Endothelial cell (in vitro differentiated cells): ENCODE measurements around the gene SOCS3. TPM values are rescaled to one million over a fixed set of nuclear protein-coding genes. Genes with fewer than 3 reads are reported as not detected.
"Not testable (repeated sequence)": the region's sequence is repeated elsewhere in the genome, so short reads cannot be mapped to it uniquely, and the experiment has no call there.

Source experiments
- DNase-seq: peaks from one replicate; pipeline ENCODE4 v3.0.0; 2021; ENCODE audit warnings: low spot score
- H3K27ac Mint-ChIP-seq: one replicate; pipeline ENCODE4 v1.8.0; 2021; ENCODE audit warnings: mixed read lengths, inconsistent platforms; ENCODE audit not compliant: unreplicated experiment
- H3K27me3 Mint-ChIP-seq: one replicate; pipeline ENCODE4 v1.8.0; 2021; ENCODE audit warnings: mild to moderate bottlenecking, moderate library complexity, mixed read lengths, inconsistent platforms; ENCODE audit not compliant: unreplicated experiment
- H3K36me3 Mint-ChIP-seq: one replicate; pipeline ENCODE4 v1.8.0; 2021; ENCODE audit warnings: mild to moderate bottlenecking, low read depth, mixed read lengths, inconsistent platforms; ENCODE audit not compliant: unreplicated experiment
- H3K4me1 Mint-ChIP-seq: one replicate; pipeline ENCODE4 v1.8.0; 2021; ENCODE audit warnings: mild to moderate bottlenecking, mixed read lengths, inconsistent platforms; ENCODE audit not compliant: unreplicated experiment
- H3K4me3 Mint-ChIP-seq: one replicate; pipeline ENCODE4 v1.8.0; 2021; ENCODE audit warnings: mild to moderate bottlenecking, mixed read lengths, inconsistent platforms; ENCODE audit not compliant: unreplicated experiment
- H3K9me3 Mint-ChIP-seq: one replicate; pipeline ENCODE4 v1.8.0; 2021; ENCODE audit warnings: mixed read lengths, inconsistent platforms; ENCODE audit not compliant: unreplicated experiment
- CTCF ChIP-seq: fragments of 200-600 bp; sonication (generic); IDR thresholded peaks from one replicate; pipeline ENCODE4 v1.5.0; 2021; ENCODE audit warnings: antibody characterized with exemption; ENCODE audit not compliant: unreplicated experiment
- total RNA-seq: library from RNA; stranded (reverse); fragmentation: NEBNext Ultra II Directional; extraction: Animal tissue kit (Norgen Biotek cat#: 25700); gene quantifications from one replicate; pipeline ENCODE4 v1.2.1, GENCODE V29; 2021; ENCODE audit not compliant: unreplicated experiment

Gene SOCS3
- total RNA-seq, 1 donor from 2014 or later: 30.2 TPM

GRCh38 chr17:78338486-78339259, 21.2 kb downstream of the SOCS3 start:
- Mint-ChIP-seq H3K4me1 (peaks cover 12% of the 10 kb centered on the region), H3K27me3 (peaks cover 4% of the 10 kb centered on the region), H3K36me3 (no peaks in the 10 kb centered on the region), H3K4me3 (no peak overlapping the region), H3K27ac (peak overlapping the region; percentile 11), H3K9me3 (no peaks in the 10 kb centered on the region)
- DNase-seq: no peak
- TF ChIP-seq CTCF: no peak

DNA sequence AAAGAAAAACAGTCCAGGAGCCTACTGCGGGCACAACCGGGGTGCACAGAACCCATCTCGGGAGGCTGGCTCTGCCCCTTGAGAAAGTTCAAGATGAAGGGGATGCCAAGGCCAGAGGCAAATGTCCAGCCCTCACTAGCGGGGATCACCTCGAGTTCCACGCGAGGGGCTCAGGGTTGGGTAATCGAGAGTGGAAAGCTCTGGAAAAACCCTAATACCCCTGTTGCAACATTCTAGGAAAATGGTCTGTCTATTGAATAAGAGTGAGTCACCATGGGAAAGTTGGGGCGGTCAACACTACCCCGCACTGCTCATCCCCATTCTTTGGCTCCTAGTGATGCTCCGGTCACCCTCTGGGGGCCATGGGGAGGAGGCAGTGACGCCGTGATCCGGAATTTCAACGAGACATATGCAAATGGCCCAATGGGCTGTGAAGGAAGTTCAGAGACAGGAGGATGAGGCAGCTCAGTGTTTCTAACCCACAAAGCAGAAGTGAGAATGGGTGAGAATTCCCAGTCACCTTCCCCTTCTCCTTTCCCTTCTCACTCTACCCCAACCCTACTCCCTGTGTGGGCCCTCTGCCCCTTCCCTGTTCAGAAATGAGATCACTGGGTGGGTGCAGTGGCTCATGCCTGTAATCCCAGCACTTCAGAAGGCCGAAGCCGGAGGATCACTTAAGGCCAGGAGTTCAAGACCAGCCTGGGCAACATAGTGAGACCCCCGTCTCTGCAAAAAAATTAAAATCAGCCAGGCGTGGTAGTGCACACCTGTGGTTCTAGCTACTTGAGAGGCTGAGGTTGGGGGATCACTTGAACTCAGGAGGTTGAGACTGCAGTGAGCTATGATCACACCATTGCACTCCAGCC, 22.4 kb downstream of the SOCS3 start:
- no peak overlapping the region for H3K27ac Mint-ChIP-seq
- H3K9me3 Mint-ChIP-seq: no peaks in the 10 kb centered on the region
- H3K36me3 Mint-ChIP-seq: peaks cover 4% of the 10 kb centered on the region
- no peak overlapping the region for H3K4me3 Mint-ChIP-seq
- H3K4me1 Mint-ChIP-seq: peaks cover 9% of the 10 kb centered on the region
- no peak for TF ChIP-seq CTCF
- no peak for DNase-seq
- peaks cover 4% of the 10 kb centered on the region for H3K27me3 Mint-ChIP-seq

GRCh38 chr17:78335209-78335608, 24.7 kb downstream of the SOCS3 start:
- Mint-ChIP-seq H3K4me3 (no peak overlapping the region), H3K4me1 (peaks cover 10% of the 10 kb centered on the region), H3K9me3 (no peaks in the 10 kb centered on the region), H3K27me3 (peaks cover 4% of the 10 kb centered on the region), H3K36me3 (peaks cover 4% of the 10 kb centered on the region), H3K27ac (no peak overlapping the region)
- DNase-seq: no peak
- TF ChIP-seq CTCF: no peak

- H3K36me3 Mint-ChIP-seq: peaks cover 4% of the 10 kb centered on the region
- TF ChIP-seq CTCF: no peak
- no peaks in the 10 kb centered on the region for H3K9me3 Mint-ChIP-seq
- peaks cover 10% of the 10 kb centered on the region for H3K4me1 Mint-ChIP-seq
- H3K27ac Mint-ChIP-seq: no peak overlapping the region
- no peak for DNase-seq
- no peak overlapping the region for H3K4me3 Mint-ChIP-seq
- peaks cover 4% of the 10 kb centered on the region for H3K27me3 Mint-ChIP-seq
Observed at GRCh38 chr17:78332991-78333390, 26.9 kb downstream of the SOCS3 start.

GRCh38 chr17:78331355-78331754, 28.5 kb downstream of the SOCS3 start:
- not testable (repeated sequence) for H3K27ac Mint-ChIP-seq, H3K4me1 Mint-ChIP-seq, DNase-seq, H3K36me3 Mint-ChIP-seq, H3K4me3 Mint-ChIP-seq, H3K9me3 Mint-ChIP-seq, H3K27me3 Mint-ChIP-seq
